ENCODE measurements around the gene DDX51. TPM values are rescaled to one million over a fixed set of nuclear protein-coding genes. Genes with fewer than 3 reads are reported as not detected.

DDX51 gene
- total RNA-seq, 1 experiment from 2014 or later, result 29.3 TPM

DNA sequence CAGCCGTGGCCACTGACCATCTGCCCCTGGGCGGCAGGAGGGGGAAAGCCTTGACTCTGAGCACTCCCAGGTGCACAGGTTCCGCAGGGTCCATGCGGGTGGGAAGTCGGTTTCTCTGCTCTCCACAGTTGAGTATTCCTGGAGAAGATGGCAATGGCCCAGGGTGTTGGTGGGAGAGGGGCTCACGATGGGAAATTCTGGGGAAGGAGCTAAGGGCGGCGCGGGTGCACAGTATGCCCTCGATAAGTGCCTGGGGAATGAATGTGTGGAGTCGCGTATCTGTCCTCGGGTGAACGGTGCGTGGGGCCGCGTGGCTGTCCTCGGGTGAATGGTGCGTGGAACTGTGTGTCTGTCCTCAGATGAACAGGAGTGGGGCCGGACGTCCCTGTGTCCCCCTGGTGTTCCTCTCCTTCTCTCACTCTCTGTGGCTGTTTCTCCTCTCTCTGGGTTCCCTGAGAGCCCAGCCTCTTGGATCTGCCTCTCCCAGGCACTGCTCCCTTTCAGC, 38.1 kb upstream of the DDX51 start:
- Histone ChIP-seq H3K36me3 (ENCODE audit: control insufficient read depth, insufficient read depth, low read length) (no peaks in the 10 kb centered on the region), H3K27me3 (ENCODE audit: control insufficient read depth, insufficient read depth, low read length) (peaks cover 9% of the 10 kb centered on the region), H3K27ac (ENCODE audit: low read length) (no peak overlapping the region), H3K4me1 (ENCODE audit: control insufficient read depth, insufficient read depth, low read length) (peaks cover 4% of the 10 kb centered on the region; the same call in 1 of the 2 replicates), H3K9me3 (ENCODE audit: control insufficient read depth, insufficient read depth, low read depth, low read length) (no peaks in the 10 kb centered on the region), H3K4me3 (ENCODE audit: low read depth in 2 of 2, low read length in 2 of 2) (no peak overlapping the region)
- ATAC-seq (no peak), DNase-seq (ENCODE audit: low read depth, low spot score) (no peak)
- TF ChIP-seq, protein P1, sequence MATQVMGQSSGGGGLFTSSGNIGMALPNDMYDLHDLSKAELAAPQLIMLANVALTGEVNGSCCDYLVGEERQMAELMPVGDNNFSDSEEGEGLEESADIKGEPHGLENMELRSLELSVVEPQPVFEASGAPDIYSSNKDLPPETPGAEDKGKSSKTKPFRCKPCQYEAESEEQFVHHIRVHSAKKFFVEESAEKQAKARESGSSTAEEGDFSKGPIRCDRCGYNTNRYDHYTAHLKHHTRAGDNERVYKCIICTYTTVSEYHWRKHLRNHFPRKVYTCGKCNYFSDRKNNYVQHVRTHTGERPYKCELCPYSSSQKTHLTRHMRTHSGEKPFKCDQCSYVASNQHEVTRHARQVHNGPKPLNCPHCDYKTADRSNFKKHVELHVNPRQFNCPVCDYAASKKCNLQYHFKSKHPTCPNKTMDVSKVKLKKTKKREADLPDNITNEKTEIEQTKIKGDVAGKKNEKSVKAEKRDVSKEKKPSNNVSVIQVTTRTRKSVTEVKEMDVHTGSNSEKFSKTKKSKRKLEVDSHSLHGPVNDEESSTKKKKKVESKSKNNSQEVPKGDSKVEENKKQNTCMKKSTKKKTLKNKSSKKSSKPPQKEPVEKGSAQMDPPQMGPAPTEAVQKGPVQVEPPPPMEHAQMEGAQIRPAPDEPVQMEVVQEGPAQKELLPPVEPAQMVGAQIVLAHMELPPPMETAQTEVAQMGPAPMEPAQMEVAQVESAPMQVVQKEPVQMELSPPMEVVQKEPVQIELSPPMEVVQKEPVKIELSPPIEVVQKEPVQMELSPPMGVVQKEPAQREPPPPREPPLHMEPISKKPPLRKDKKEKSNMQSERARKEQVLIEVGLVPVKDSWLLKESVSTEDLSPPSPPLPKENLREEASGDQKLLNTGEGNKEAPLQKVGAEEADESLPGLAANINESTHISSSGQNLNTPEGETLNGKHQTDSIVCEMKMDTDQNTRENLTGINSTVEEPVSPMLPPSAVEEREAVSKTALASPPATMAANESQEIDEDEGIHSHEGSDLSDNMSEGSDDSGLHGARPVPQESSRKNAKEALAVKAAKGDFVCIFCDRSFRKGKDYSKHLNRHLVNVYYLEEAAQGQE (IDR thresholded peaks at IDR 0.05; ENCODE audit: insufficient read depth in 1 of 2, low read depth in 2 of 2, low read length in 1 of 2), result no peak
- intact Hi-C loops (cut with micrococcal nuclease; ENCODE audit: unreplicated experiment), result no loop called here
- ChIA-PET POLR2A (no interaction called here), CTCF (no interaction called here)
- in situ Hi-C loops (cut with HindIII; ENCODE audit: low pct_unique_long_range_greater_than_20kb, low sequenced_read_pairs), result no loop called here
- BruUV-seq (replicated peaks), result no TSS peak

DNA sequence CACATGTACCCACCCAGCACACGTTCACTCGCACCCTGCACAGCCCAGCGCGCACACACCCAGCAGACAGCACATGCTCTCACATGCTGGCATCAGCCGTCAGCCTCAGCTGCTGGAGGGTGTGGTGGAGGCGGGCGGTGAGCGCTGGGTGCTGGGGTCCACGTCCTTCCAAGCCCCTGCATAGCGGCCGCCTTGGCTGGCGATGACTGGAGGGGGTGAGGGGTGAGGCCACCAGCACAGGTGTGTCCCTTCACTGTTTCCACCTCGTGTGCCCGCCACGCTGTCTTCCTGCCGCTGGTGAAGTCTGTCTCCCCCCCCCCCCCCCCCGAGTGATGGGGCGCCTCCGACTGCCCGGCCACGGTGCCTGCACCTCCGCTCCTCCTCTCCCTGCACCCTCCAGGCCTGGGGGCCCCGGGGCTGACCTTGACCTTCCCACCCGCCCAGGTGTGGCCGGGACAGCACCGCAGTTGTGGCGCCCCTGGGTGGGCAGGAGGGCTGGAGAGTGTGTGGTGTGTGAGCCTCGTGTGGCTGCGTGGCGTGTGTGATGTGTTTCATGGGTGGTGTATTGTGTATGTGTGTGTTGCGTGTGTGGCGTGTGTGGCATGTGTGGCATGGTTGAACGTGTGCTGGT, 37.6 kb upstream of the DDX51 start:
- Histone ChIP-seq H3K9me3 (ENCODE audit: control insufficient read depth, insufficient read depth, low read depth, low read length) (no peaks in the 10 kb centered on the region), H3K36me3 (ENCODE audit: control insufficient read depth, insufficient read depth, low read length) (no peaks in the 10 kb centered on the region), H3K4me3 (ENCODE audit: low read depth in 2 of 2, low read length in 2 of 2) (no peak overlapping the region), H3K4me1 (ENCODE audit: control insufficient read depth, insufficient read depth, low read length) (peaks cover 4% of the 10 kb centered on the region; the same call in 1 of the 2 replicates), H3K27me3 (ENCODE audit: control insufficient read depth, insufficient read depth, low read length) (peaks cover 9% of the 10 kb centered on the region), H3K27ac (ENCODE audit: low read length) (no peak overlapping the region)
- ChIA-PET CTCF (no interaction called here), POLR2A (no interaction called here)
- no TSS peak for BruUV-seq (replicated peaks)
- in situ Hi-C loops (cut with HindIII; ENCODE audit: low pct_unique_long_range_greater_than_20kb, low sequenced_read_pairs), result no loop called here
- TF ChIP-seq SIN3A (IDR thresholded peaks at IDR 0.05; ENCODE audit: borderline replicate concordance, insufficient read depth, low read depth, low read length) (no peak), POLR2AphosphoS5 (IDR thresholded peaks at IDR 0.05; ENCODE audit: low read depth, low read length) (no peak)
- TF ChIP-seq, protein P2, sequence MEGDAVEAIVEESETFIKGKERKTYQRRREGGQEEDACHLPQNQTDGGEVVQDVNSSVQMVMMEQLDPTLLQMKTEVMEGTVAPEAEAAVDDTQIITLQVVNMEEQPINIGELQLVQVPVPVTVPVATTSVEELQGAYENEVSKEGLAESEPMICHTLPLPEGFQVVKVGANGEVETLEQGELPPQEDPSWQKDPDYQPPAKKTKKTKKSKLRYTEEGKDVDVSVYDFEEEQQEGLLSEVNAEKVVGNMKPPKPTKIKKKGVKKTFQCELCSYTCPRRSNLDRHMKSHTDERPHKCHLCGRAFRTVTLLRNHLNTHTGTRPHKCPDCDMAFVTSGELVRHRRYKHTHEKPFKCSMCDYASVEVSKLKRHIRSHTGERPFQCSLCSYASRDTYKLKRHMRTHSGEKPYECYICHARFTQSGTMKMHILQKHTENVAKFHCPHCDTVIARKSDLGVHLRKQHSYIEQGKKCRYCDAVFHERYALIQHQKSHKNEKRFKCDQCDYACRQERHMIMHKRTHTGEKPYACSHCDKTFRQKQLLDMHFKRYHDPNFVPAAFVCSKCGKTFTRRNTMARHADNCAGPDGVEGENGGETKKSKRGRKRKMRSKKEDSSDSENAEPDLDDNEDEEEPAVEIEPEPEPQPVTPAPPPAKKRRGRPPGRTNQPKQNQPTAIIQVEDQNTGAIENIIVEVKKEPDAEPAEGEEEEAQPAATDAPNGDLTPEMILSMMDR (IDR thresholded peaks at IDR 0.05), result no peak
- intact Hi-C loops (cut with micrococcal nuclease; ENCODE audit: unreplicated experiment), result no loop called here
- no peak for ATAC-seq
- DNase-seq (ENCODE audit: low read depth, low spot score), result no peak

DNA sequence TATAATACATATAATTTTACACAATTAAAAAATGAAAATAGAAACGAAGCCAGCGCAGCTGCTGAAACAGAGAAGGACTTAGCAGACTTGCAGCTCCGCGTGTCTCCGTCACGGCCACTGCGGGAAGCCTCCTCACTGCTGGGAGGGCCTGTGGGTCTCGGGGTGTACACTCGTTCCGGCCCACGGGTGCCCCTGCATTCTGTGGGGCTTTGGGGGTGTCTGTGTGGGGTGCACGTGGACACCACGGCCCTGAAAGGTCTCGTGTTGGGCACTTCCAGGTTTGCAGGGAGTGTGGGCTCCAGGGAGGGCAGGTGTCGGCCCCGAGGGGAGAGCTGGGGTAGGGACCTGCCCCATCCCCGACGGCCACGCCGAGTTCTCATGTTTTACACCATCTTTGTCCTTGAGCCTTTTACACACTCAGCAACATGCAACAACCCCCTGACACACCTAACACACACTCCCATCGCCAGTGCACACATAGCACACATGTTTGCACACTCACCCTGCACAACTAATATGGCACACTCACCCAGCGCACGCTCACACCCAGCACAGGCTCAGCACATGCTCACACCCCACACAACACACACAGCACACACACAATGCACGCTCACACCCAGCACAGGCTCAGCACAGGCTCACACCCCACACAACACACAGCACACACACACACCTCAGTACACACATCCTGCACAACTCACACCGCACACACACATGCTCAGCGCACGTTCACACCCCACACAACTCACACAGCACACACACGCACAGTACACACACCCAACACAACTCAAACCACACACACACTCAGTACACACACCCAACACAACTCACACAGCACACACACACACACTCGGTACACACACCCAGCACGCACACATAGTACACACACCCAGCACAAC, 36.8 kb upstream of the DDX51 start:
- Histone ChIP-seq H3K27me3 (ENCODE audit: control insufficient read depth, insufficient read depth, low read length) (peaks cover 9% of the 10 kb centered on the region), H3K4me3 (ENCODE audit: low read depth in 2 of 2, low read length in 2 of 2) (no peak overlapping the region)
- in situ Hi-C loops (cut with HindIII; ENCODE audit: low pct_unique_long_range_greater_than_20kb, low sequenced_read_pairs), result no loop called here

More for the DNA sequence above, 36.8 kb upstream of the DDX51 start:
- H3K9me3 ChIP-seq (ENCODE audit: control insufficient read depth, insufficient read depth, low read depth, low read length), result no peaks in the 10 kb centered on the region
- TF ChIP-seq, protein P1 (IDR thresholded peaks at IDR 0.05; ENCODE audit: insufficient read depth in 1 of 2, low read depth in 2 of 2, low read length in 1 of 2), result no peak
- TF ChIP-seq POLR2AphosphoS5 (IDR thresholded peaks at IDR 0.05; ENCODE audit: low read depth, low read length) (no peak), SIN3A (IDR thresholded peaks at IDR 0.05; ENCODE audit: borderline replicate concordance, insufficient read depth, low read depth, low read length) (no peak), TCF7L2 (IDR thresholded peaks at IDR 0.05; ENCODE audit: low read depth, low read length) (no peak)
- TF ChIP-seq, protein P2 (IDR thresholded peaks at IDR 0.05), result no peak
- peaks cover 4% of the 10 kb centered on the region; the same call in 1 of the 2 replicates for H3K4me1 ChIP-seq (ENCODE audit: control insufficient read depth, insufficient read depth, low read length)
- DNase-seq (ENCODE audit: low read depth, low spot score), result no peak
- intact Hi-C loops (cut with micrococcal nuclease; ENCODE audit: unreplicated experiment), result no loop called here
- no peak for ATAC-seq
- BruUV-seq (replicated peaks), result no TSS peak
- no peak overlapping the region for H3K27ac ChIP-seq (ENCODE audit: low read length)
- H3K36me3 ChIP-seq (ENCODE audit: control insufficient read depth, insufficient read depth, low read length), result no peaks in the 10 kb centered on the region
- ChIA-PET POLR2A (no interaction called here), CTCF (no interaction called here)

Measured in Panc1 (cell line).